Measurements from ENCODE around the gene ATP8A1. TPM values are rescaled to one million over a fixed set of nuclear protein-coding genes. Genes with fewer than 3 reads are reported as not detected.
"Not testable (repeated sequence)": the region's sequence is repeated elsewhere in the genome, so short reads cannot be mapped to it uniquely, and the experiment has no call there.

Gene ATP8A1
- 10 to 100 TPM; 23.8 to 24.7 TPM for total RNA-seq

DNA sequence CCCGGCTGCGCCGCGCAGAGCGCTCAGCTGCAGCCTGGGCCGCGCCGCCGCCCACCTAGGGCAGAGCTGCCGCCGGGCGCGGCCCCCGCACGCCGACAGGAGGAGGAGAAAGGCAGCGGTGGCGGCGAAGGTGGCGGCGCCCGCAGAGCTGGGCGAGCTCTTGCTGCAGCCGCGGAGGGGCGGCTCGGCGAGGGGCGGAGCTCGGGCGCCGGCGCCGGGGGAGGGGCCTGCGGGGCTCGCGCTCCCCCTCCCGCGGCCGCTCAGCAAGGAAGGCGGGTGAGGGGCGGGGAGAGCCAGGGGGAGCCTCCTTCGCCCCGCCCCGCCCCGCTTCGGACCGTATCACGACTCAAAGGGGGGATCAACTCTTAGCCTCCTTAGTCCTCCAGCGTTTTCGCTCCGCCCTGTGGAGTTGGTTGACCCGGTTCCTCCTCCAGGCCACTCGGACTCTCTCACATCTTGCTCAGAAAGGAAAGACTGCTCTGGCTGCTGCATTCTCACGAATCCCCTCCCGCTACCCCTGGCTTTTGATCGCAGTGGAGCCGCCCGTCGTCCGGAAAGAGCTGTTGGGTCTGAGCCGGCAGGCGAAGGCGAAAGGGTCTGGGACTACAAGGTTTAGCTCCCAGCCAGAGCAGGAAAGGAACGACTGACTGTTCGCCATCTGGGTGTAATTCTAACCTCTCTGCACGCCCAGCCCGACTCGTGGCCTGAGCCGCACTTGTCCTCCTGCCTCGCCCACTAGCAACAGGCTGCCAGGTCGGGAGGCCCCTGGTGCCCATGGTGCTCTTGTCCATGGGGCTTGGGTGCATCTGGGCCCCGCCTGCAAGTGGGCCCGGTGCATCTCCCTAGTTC is at the start of gene ATP8A1:
Gene ATP8A1, minus strand, starts transcription at position 162 of the 849 bp plus-strand sequence. CDS start 232 bp downstream, outside the sequence.
- Mint-ChIP-seq H3K9me3 (peaks cover 7% of the 10 kb centered on the region), H3K27me3 (no peaks in the 10 kb centered on the region), H3K4me1 (peaks cover 40% of the 10 kb centered on the region), H3K36me3 (peaks cover 25% of the 10 kb centered on the region), H3K4me3 (peak within 1 kb of the TSS; percentile 95), H3K27ac (peak within 1 kb of the TSS; percentile 99)
- DNase-seq: peak; percentile 97

DNA sequence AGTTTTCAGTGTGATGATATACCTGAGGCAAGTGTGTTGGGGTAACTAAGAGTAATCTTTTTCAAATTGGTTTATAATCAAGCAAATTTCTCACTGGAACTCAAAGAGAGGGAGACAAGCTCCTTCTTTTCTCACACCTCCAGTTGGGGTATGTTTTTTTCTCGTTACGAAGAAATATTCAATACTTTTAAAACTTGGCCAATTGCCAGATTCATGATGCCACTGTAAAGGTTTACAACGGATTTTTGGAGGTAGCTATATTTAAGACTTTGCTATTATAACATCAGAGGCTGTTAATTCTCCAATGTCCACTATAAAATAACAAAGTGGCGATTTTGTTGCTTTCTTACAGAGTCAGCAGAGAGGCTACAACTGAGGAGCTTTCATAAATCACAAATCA is 49.2 kb upstream of the ATP8A1 start:
- Mint-ChIP-seq H3K27me3 (no peaks in the 10 kb centered on the region), H3K9me3 (no peaks in the 10 kb centered on the region), H3K4me1 (peaks cover 4% of the 10 kb centered on the region), H3K4me3 (no peak overlapping the region), H3K27ac (no peak overlapping the region), H3K36me3 (no peaks in the 10 kb centered on the region)
- DNase-seq: no peak

DNA sequence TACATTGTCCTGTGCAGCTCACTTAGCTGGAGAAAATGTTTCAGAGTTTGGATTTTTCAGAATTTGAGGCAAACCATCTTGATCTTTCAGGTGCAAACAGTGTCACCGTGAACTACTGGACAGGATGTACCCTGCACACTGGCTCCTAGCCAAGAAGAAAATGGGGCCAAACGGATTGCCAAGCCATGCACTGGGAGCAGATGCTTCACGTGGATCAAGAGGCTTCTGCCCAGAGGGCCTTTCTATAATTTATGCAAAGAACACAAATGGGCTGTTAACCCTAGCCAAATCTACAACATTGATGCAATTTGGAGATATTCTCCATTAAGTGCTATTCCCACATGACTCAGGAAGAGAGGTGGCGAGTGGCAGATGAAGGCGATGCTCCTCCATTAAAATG is 46.9 kb upstream of the ATP8A1 start:
- Mint-ChIP-seq H3K9me3 (peaks cover 8% of the 10 kb centered on the region), H3K27me3 (no peaks in the 10 kb centered on the region), H3K36me3 (peaks cover 8% of the 10 kb centered on the region), H3K4me3 (no peak overlapping the region), H3K27ac (no peak overlapping the region), H3K4me1 (peaks cover 4% of the 10 kb centered on the region)
- DNase-seq: no peak

DNA sequence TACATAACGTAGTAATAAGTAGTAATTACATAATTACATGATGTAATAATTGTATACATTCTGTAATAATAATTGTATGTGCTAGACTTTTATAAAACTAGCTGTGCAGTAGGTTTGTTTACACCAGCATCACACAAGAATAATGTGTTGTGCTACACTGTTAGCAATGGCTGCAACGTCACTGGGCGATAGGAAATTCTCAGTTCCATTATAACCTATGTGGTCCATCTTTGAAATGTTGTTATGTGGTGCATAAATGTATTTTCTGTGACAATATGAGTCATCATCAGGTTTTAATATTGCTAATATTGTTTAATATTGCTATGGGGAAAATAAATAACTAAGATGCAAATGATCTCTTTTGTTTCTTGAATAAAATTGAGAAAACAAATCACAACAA is 46.0 kb upstream of the ATP8A1 start:
- Mint-ChIP-seq H3K27me3 (no peaks in the 10 kb centered on the region), H3K27ac (no peak overlapping the region), H3K36me3 (peaks cover 8% of the 10 kb centered on the region), H3K4me1 (peaks cover 4% of the 10 kb centered on the region), H3K9me3 (peaks cover 10% of the 10 kb centered on the region), H3K4me3 (no peak overlapping the region)
- DNase-seq: no peak

DNA sequence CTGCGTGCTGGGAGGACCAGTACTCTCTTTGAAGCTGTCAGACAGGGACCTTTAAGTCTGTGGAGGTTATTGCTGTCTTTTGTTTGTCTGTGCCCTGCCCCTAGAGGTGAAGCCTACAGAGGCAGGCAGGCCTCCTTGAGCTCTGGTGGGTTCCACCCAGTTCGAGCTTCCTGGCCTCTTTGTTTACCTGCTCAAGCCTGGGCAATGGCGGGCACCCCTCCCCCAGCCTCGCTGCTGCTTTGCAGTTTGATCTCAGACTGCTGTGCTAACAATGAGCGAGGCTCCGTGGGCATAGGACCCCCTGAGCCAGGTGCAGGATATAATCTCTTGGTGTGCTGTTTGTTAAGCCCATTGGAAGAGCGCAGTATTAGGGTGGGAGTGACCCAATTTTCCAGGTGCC is 44.9 kb upstream of the ATP8A1 start:
- not testable (repeated sequence) for H3K4me3 Mint-ChIP-seq, H3K27me3 Mint-ChIP-seq
- H3K9me3 Mint-ChIP-seq: peaks cover 11% of the 10 kb centered on the region

DNA sequence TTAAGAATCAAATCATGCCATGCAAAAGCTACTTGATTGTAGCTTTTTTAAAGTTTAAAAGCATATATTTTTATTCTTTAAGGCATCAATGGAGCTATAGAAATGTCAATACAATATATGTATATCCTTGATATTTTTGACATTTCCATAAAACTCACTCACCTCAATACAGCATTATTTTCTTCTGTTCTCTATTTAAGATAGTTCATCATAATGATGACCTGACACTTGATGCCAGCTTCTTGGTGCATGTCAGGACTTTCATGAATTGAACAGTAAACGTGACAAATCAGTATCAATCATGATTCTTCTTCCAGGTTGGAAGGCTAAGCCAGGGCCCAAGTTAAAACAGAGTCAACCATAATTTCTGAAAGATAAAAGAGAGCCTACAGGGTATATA is 33.6 kb upstream of the ATP8A1 start:
- Mint-ChIP-seq H3K4me3 (no peak overlapping the region), H3K27ac (no peak overlapping the region), H3K9me3 (no peaks in the 10 kb centered on the region), H3K4me1 (no peaks in the 10 kb centered on the region), H3K27me3 (no peaks in the 10 kb centered on the region), H3K36me3 (no peaks in the 10 kb centered on the region)
- no peak for DNase-seq

More for the DNA sequence above, 44.9 kb upstream of the ATP8A1 start:
- not testable (repeated sequence) for H3K27ac Mint-ChIP-seq, H3K4me1 Mint-ChIP-seq, H3K36me3 Mint-ChIP-seq, DNase-seq

DNA sequence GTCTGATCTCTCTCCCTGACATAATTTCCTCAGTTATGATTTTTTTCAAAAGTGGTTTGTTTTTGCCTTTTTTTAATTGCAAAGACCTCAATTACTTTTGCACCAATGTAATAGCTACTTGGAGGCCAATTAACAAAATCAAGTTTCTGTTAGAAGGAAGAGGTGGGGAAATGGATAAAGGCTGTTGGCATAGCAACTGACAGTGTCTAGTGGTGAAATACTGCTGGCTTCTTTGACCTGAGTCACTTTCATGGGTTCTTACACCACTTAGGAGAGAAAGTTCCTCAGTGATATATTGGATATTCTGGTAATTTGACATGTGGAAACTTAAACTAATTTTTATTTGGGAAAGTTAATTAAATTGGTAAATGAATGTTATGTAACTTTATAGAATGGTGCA is 26.5 kb upstream of the ATP8A1 start:
- DNase-seq: no peak
- H3K4me3 Mint-ChIP-seq: no peak overlapping the region
- H3K27ac Mint-ChIP-seq: no peak overlapping the region
- no peaks in the 10 kb centered on the region for H3K27me3 Mint-ChIP-seq
- peaks cover 10% of the 10 kb centered on the region for H3K36me3 Mint-ChIP-seq
- peaks cover 8% of the 10 kb centered on the region for H3K9me3 Mint-ChIP-seq
- H3K4me1 Mint-ChIP-seq: peaks cover 26% of the 10 kb centered on the region

DNA sequence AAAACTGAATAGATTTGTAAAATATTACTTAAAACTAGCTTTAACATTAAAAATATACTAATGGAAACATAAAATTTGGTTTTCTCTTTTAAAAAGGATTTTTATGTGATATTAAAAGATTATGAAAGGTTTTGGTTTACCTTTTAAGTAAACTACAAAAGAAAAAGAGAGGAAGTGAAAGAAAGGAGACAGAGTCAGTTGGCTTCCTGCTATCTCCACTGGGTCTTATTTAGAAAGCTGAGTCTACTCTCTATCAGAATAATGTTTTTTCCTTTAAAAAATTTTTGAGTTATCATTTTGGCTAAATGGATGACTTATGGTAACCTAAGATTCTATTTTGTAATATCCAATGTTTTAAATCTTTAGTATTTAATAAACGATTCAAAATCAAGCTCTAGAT is 21.6 kb upstream of the ATP8A1 start:
- no peak overlapping the region for H3K27ac Mint-ChIP-seq
- DNase-seq: no peak
- peaks cover 34% of the 10 kb centered on the region for H3K36me3 Mint-ChIP-seq
- no peaks in the 10 kb centered on the region for H3K27me3 Mint-ChIP-seq
- peaks cover 59% of the 10 kb centered on the region for H3K4me1 Mint-ChIP-seq
- H3K9me3 Mint-ChIP-seq: peaks cover 19% of the 10 kb centered on the region
- H3K4me3 Mint-ChIP-seq: no peak overlapping the region

DNA sequence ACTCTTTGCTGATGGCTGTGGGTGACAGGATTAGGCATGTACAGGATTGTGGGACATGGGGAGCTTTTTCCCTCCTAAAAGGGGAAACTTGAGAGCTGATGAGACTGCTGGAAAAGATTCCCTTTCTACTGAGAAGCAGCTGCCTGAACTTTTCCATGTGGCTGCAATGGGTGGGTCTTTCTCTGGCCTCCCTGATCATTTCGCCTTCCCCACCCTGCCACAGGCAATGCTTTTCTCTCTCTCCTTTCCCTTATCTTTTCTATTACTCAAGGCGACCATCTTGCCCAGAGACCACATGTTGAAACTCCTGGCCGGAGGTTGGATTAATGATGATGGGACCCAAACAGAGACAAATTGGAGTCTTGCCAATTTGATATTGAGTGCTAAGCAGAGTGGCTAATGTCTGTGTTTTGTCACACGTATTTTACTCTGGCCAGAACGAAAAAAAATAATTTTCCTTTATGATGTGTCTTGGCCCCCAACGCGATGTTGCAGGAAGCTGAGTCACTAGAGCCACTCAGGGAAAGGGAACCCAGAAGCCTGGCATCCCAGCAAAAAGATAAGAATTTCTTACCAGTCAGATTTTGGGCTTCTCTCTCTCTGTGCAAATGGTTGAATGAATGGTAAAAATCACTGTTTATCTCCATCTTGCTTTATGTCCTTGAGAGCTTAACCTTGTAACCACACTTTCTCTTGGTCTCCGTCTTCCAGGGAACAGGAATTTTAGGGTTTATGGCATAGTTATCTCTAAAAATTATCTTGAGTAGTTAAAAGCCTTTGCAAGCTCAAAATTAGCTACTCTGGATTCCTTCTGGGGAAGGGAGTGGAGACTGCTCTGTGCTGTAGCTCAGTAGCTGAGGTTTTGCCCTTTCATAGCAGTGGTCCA is 19.4 kb upstream of the ATP8A1 start:
- no peaks in the 10 kb centered on the region for H3K27me3 Mint-ChIP-seq
- H3K4me3 Mint-ChIP-seq: peak overlapping the region; percentile 29
- H3K9me3 Mint-ChIP-seq: peaks cover 16% of the 10 kb centered on the region
- H3K27ac Mint-ChIP-seq: peak overlapping the region; percentile 65
- H3K4me1 Mint-ChIP-seq: peaks cover 65% of the 10 kb centered on the region
- H3K36me3 Mint-ChIP-seq: peaks cover 33% of the 10 kb centered on the region
- DNase-seq: no peak

DNA sequence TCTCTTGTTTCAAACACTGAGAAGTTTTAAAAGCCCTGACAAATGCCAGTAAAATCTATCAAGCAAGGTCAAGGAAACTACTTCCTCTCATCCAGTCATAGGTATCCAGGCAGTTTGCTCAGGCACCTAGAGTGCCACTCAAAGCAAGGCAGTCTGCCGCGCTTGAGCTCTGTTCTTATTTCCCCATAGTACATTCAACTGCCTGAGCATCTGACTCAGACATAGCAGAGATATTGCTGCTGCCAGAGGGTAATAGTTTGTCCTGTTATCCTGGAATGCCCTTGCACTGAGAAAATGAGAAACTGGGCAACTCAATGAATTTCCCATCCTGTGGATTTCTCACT is 16.1 kb upstream of the ATP8A1 start:
- Mint-ChIP-seq H3K36me3 (peaks cover 32% of the 10 kb centered on the region), H3K4me3 (peak overlapping the region; percentile 71), H3K27ac (peak overlapping the region; percentile 96), H3K4me1 (peaks cover 66% of the 10 kb centered on the region), H3K27me3 (no peaks in the 10 kb centered on the region), H3K9me3 (peaks cover 12% of the 10 kb centered on the region)
- peak; percentile 20 for DNase-seq

DNA sequence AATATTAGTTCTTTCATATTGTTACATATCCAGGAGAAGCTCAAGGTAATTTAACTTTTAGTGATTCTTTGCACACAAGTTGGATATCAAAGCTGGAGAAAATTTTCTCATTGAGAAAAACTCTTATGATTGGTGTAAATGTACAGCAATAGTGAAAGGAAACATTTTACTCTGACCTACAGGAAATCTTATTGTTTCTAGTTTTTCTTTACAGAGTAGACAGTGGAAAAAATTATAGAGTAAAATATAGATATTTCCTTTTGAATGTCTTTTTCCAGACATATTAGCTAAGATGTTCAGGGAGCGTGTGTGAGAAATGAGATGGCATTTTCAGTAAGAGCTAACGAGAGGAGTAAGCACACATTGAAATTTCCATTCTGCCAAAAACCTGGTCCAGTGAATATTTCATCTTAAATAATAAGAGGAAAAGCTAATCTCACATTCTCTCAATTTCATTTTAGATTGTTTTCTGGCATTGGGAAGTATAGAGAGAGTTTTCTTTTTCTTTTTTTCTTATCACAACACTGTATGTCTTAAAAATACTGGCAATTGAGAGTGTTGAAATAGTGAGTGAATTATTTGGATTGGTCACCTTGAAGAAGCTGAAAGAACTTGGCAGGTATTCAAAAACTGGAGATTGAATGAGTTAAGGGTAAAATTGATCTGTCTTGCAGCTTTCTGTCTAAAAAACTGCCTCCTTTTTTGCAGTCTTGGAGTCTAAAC is 15.6 kb upstream of the ATP8A1 start:
- H3K4me3 Mint-ChIP-seq: peak overlapping the region; percentile 71
- peaks cover 63% of the 10 kb centered on the region for H3K4me1 Mint-ChIP-seq
- no peak for DNase-seq
- H3K9me3 Mint-ChIP-seq: peaks cover 12% of the 10 kb centered on the region
- peaks cover 32% of the 10 kb centered on the region for H3K36me3 Mint-ChIP-seq
- H3K27ac Mint-ChIP-seq: peak overlapping the region; percentile 96
- H3K27me3 Mint-ChIP-seq: no peaks in the 10 kb centered on the region

DNA sequence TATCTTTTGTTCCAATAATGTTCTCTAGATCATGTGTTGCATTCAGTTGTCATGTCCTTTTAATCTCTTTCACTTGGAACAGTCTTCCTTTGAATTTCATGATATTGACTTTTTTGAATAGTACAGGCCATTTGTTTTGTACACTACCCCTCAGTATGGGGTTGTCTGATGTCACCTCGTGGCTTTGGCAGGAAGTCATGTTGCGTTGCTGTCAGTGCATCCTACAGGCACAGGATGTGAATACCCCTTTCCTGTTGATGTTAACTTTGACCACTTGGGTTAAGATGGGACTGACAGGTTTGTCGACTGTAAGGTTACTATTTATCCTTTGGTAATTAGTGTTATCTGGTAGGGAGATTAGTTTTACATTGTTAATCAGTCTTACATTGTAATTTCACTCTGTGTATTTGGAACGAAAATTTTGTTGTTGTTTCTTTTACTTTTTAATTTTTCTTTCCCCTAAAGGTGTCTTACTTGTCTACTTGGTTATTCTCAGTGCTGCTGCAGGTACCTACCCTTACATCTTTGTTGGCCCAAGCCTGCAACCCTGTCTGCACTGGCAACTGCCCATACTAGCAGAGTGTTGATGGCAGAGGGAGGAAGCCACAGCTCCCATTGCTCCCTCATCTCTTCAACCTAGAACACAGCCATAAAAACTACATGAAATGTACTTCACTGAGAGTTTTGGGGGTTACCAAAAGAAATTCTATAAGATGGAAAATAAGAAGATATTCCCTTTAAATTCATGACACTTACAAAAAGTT is 14.7 kb upstream of the ATP8A1 start:
- Mint-ChIP-seq H3K27ac (peak overlapping the region; percentile 96), H3K4me3 (peak overlapping the region; percentile 71), H3K36me3 (peaks cover 31% of the 10 kb centered on the region), H3K4me1 (peaks cover 66% of the 10 kb centered on the region), H3K9me3 (peaks cover 11% of the 10 kb centered on the region), H3K27me3 (no peaks in the 10 kb centered on the region)
- peak; percentile 50 for DNase-seq

DNA sequence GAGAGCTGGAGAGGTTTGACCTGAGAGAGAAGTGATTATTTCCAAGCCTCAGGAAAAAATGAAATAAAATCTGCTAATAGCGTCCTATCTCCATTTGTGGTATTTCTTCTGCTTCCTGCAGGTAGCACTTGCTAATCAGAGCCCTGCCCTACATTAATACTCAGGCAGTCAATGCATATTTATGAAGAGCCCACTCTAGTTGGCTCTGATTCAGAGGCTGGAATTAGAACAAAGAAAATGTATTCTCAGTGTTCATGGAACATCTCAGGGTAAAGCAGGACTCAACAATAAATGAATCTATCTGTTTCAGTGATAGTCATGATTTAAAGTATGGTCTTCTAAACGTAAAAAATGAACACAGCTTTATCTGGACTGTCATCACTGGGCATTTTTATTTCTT is 1.4 kb upstream of the ATP8A1 start:
- Mint-ChIP-seq H3K27me3 (no peaks in the 10 kb centered on the region), H3K4me1 (peaks cover 36% of the 10 kb centered on the region), H3K36me3 (peaks cover 15% of the 10 kb centered on the region), H3K27ac (peak overlapping the region; percentile 99), H3K9me3 (peaks cover 2% of the 10 kb centered on the region), H3K4me3 (peak overlapping the region; percentile 92)
- no peak for DNase-seq

DNA sequence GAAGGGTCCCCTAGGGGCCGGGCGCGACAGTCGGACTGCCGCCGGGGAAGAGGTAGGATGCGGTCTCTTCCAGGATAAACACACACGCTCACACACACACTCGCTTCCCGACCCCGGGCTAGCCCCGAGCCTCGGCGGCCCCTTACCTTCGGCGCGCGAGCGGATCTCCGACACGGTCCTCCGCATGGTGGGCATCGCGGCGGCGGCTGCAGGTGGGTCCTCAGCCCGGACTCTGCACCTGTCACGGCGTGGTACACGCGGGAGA is 294 bp downstream of the ATP8A1 start:
- no peak for DNase-seq
- no peaks in the 10 kb centered on the region for H3K27me3 Mint-ChIP-seq
- peak overlapping the region; percentile 97 for H3K27ac Mint-ChIP-seq
- H3K9me3 Mint-ChIP-seq: peaks cover 11% of the 10 kb centered on the region
- peaks cover 30% of the 10 kb centered on the region for H3K36me3 Mint-ChIP-seq
- peaks cover 44% of the 10 kb centered on the region for H3K4me1 Mint-ChIP-seq
- H3K4me3 Mint-ChIP-seq: peak overlapping the region; percentile 95
